NCI-H524 (cell line): ENCODE results near the gene SIRT7.

ENCODE experiments used
- DNase-seq, 2 experiments: peaks; one replicate each; lab custom pipeline; 2025; lab: John Stamatoyannopoulos, UW

The SIRT7 gene

DNA sequence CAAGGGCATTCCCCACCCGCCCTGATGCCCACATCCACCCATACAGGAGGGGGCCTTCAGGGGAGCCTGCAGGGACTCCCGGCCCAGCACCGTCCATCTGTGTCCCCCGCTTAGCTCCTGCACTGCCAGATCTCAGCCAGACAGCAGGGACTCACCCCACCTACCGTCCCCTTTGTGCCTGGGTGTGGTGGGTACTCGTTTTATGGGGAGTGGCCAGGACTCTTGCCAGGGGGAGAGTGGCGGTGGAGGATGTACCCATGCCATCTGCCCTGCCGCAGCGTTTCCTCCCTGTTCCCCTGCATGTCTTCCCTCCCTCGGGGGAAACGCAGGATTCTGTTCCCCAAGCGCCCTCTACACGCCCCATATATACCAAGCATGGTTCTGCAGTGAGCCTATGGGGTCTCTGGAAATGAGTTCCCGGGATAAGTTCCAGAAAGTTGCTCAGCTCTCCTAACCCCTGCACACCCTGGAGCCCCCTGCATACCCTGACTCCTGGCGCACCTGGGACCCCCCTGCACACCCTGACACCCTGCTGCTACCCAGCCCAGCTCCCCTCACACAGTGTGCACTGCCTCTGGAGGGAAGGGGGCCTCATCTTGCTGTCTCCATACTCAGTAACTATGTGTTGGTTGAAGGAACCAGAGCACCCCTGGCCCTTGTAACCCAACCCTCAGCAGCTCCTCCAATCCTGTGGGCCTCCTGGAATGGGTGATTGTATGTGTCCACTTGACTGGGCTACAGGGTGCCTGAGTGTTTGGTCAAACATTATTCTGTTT, 13.8 kb upstream of the SIRT7 start:
- peak; percentile 92 to 98 for DNase-seq

DNA sequence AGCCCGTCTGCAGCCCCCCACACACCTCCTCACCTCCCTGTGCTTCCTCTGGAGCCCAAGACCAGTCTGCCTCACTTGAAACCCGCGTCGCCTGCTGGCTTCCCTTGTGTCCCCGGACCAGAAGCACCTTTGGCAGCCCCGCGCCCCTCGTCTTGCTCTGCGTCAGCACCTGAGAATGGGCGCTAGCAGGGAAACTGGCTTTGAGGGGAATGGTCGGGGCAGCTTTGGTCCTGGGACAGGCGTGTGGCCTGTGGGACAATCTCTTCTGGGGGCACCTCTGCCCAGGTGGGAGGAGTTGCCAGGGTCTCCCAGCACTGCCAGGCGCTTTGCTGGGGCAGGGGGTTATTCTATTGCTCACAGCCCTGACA, 13.2 kb upstream of the SIRT7 start:
- peak in 1 of 2 experiments; percentile 67 for DNase-seq

DNA sequence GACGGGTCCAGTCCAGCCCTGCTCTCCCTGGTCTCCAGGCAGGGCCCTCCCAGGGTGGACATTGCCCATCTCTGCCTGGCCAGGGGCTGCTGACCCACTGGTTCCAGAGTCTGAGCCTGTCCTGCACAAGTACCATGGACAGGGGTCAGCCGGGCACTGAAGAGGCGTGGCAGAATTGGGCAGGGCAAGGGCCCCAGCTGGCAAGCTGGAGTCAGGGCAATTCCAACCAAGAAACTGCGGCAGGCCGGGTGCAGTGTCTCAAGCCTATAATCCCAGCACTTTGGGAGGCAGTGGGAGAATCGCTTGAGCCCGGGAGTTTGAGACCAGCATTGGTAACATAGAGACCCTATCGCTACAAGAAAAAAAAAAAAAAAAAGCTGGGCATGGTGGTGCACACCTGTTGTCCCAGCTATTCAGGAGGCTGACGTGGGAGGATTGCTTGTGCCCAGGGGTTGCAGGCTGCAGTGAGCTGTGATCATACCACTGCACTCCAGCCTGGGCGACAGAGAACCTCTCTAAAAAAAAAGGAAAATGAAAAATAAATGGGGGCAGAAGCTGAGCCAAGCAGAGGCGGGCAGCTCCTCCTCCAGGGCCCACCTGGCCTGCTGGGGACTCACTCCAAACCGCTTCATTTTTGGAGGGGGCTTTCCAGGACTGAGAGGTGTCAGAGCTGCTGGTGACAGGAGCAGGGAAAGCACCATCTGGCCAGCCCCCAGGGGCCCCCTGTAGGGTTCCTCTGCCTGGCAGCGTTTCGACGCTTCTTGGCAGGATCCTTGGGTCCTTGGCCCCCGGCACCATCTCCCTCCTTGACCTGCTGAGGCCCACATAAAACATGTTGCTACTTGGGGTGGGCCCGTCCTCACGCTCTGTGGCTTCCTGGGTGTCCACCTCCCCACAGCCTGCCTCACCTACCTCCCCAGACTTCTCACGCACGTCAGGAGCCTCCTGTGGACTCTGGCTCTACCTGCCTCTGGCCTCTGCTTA, 12.5 kb upstream of the SIRT7 start:
- DNase-seq = peak; percentile 89 to 91

DNA sequence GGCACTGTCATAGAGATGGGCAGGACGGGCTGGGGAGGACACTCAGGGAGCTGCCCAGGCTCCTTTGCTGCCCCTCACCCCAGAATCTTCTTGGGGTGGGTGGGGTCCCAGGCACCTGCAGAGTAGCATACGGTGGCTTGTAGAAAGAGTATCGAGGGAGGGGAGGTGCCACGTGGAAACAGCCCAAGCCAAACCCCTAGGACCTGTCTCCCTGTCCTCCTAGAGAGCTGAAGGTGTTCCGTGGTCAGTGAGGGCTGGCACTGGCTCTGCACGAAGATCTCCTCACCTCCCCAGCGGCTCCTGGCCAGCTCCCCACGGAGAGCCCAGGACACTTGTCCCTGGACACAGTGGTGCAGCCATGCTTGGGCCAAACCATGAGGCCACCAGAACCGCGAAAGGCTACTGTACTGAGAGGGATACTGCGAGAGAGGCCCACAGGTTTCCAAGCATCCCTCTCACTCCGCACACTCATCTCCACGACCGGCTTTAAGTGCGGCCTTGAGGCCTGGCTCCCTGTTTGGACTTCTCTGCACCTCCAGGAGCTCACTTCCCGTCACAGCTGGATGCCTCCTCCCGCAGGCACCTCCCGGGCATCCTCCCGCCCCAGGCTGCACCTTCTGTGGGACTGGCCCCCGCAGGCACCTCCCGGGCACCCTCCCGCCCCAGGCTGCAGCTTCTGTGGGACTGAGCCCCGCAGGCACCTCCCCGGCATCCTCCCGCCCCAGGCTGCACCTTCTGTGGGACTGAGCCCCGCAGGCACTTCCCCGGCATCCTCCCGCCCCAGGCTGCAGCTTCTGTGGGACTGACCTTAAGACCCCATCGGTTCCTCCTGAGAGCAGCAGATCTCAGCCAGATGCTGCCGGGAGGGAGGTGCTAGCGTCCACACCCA, 11.5 kb upstream of the SIRT7 start:
- peak in 1 of 2 experiments; percentile 26 for DNase-seq

DNA sequence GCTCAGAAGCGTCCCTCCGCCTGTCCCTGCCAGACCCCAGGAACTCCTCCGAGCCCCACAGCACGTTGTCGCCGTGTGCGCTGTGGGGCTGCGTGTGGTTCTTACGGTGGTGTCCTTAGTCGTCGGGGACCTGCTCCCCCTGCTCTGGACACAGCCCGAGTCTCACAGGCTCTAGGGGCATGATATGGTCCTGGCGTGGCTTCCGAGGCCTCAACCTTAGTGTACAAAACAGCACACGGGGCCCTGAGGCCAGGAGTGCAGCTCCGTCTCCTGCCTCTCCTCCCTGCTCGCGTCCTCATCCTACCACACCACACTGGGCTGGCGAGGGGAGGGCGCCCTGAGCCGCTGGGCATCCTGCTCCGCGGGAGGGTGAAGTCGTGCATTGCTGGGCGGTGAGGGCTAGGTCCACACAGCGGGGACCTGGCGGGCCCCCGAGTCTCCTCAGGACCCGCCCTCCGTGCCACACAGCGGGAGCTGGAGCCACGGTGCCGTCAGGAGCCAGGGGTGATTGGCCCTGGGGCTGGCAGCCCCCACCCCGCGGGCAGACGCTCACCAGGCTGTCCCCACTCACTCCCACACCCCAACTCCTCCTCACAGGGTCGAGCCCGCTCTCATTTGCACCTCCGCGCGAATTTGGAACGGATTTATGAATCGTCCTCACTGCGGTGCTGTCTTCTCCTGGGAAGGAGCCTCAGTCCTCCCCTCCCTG, 10.7 kb upstream of the SIRT7 start:
- DNase-seq = no peak

DNA sequence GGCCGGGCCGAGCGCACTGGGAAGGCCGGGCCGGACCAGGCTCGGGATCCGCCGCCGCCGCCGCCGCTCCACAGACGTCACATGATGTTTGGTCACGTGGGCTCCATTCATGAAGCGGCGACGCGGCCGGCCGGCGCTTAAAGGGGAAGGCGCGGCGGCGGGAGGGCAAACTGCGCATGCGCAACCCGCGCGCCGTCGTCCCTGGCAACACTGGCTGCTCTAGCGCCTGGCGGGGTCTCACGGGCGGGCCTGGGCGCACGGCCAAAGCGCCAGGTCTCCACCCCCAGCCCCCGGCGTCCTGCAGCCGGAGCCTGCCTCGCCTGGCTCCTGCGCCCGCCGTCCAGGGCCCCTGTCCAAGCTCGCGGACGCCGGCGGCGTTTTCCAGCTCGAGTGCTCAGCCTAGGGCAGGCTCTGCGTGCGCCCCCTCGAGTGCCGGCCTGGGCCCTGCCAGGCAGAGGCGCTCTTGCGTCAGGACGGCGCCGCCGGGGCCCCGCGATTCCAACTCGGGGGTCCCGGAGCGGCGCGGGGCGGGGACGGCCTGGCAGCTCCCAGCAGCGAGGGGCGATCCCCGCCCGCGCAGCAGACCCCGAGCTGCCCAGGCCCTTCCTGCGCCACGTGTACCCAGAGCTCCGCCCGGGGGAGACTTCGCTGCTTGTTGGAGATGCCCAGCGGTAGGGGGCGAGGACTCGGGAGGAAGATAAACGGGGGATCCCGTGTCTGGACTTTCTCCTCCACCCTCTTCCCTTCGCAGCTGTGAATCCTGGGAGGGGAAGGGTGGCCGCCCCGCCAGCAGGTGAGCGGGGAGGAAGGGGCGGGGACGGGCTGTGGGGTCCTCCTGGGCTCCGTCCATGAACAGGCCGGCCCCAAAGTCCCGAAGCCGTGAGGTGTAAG, 9.9 kb upstream of the SIRT7 start, which contains the start of gene MAFG:
TSS of gene MAFG (minus strand) at position 83 of the 891 bp plus-strand sequence. CDS start 4,550 bp downstream, outside the sequence.
- peak; percentile 99 for DNase-seq

GRCh38 chr17:81927152-81927652, 9.2 kb upstream of the SIRT7 start:
- no peak for DNase-seq

- DNase-seq = no peak
These were observed 8.6 kb upstream of the SIRT7 start for GRCh38 chr17:81926451-81927151.

DNA sequence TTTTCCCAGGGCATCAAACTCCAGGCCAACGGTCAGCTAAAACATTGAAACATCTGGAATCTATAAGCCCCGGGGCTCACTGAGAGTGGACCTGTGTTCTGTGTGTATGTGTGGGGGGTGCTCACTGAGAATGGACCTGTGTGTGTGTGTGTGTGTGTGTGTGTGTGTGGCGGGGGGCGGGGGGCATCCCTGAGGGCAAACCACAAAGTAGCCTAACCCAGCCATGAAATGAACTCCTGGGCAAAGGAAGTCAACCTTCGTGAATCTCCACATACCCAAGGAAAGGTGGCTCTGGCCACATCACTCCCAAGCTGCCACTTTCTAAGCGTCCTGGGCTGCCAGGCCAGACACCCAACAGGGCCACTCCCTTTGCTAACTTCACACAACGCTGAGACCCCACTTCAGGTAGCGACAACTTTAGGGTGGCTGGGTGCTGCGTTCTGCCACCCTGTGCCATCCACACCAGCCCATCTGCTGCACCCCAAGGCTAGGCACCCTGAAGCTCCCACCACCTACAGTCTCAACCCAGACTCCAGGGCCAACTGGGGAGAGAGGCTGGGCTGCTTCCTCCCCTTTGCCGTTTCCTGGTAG, 8.0 kb upstream of the SIRT7 start:
- no peak for DNase-seq

- DNase-seq = no peak
These were observed 6.9 kb upstream of the SIRT7 start for GRCh38 chr17:81924557-81925532.

DNA sequence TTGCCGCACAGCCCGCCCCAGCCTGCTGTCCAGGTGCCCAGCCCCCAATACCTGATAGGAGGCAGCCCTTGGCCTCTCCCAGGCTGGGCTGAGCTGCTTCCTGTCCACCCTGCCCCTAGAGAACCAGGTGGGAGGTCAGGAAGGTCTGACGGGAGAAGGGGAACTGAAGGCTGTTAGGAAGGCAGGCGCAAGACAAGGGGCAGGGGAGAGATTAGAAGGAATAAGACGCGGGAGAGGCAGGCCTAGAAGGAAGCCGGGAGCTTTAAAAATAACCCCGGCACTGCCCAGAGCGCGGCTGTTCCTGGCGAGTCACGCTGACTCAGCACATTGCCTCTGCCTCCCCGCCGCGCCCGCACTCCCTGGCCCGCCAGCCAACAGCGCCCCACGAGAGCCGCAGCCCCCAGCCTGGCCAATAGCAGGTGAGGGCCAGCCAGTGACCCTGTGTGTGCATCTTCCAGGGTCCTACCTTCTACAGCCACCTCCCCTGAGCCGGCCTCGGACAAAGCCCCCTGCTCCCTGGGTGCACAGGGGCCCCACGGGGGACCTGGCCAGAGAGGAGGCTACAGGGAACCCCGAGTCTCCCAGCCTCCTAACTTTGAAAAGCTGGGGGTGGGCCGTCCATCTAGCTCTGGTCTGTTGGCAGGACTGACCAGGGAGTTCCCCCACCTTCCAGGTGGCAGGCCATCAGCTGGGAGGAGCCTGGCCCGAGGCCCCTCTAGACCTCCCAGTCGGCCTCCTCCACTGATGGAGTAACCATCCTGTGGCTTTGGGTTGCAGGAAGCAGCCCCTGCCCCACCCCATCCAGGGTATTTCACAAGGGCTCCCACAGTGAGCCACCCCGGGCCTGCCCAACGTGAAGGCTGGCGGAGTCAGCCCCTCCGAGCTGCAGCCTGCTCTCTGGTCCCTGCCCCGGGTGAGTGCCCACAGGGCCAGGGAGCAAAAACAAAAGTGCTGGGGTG, 5.6 kb upstream of the SIRT7 start:
- DNase-seq = no peak

DNA sequence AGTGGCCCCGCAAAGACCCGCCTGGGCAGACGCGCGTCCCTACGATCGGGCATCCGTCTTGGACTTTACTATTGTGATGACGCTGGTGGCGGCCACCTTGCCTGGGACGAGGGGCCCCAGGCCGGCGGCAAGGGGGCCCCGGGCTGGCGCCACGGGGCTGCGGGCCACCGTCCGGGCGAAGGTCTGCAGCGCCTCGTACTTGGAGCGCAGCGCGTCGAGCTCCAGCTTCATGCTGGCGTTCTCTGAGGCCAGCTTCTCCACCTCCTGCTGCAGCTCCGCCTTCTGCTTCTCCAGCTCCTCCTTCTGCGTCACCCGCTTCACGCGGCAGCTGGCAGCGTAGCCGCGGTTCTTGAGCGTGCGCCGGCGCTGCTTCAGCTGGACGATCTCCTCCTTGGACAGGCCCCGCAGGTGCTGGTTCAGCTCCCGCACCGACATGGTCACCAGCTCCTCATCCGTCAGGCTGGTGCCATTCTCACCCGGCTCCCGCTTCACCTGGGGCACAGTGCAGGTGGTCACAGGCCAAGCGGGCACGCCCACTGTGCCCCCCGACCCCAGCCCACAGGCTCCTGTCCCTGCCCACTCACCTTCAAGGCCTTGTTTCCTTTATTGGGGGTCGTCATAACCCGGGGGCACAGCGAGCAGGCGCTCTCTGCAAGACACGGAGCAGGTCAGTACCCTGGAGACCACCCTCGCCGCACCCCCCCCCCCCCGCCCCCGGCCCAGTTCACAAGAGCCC, 4.8 kb upstream of the SIRT7 start:
- DNase-seq = no peak

DNA sequence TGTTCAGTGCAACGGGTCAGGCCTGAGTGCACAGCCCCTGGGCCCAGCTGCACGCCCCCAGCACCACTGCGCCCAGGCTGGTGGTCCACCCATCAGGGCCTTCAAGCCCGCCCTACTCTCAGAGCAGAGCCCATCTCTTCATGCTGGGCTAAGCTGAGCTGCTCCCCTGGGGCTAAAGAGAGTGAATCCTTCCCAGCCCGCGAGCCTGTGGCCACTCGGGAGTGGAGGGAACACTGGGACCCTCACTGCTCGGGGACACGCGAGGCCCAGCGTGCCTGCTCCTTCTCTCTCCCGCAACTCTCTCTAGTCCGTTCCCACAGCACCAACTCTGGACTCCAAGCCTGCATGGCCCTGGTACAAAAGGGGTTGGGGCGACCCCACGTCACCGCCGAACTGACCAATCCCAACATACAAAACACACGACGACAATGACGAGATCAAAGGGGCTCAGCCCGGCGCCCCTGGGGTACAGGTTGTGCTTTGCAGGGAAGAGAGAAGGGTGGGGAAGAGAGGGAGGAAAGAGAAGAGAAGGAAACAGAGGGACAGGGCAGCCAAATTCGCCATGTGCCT, 4.1 kb upstream of the SIRT7 start:
- DNase-seq = no peak

DNA sequence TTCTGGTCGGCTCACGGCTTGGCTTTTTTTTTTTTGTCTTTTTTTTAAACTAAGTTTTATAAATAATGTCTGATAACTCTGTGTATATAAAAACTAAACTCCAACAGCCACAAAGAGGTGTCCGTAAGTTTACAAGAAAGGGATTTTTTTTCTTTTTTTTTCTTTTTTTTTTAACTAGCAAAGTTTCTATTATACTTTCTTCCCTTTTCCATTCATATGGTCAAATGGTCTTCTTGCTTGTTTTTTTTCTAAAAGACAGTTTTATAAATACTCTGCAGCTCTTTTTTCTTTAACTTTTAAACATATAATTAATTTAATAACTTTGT, 3.5 kb upstream of the SIRT7 start:
- DNase-seq = no peak
